ENCODE data around the gene MLXIP. TPM values are rescaled to one million over a fixed set of nuclear protein-coding genes. Genes with fewer than 3 reads are reported as not detected.

Gene MLXIP
- total RNA-seq, 2 donors from 2014 or later, result 158 to 201 TPM

DNA sequence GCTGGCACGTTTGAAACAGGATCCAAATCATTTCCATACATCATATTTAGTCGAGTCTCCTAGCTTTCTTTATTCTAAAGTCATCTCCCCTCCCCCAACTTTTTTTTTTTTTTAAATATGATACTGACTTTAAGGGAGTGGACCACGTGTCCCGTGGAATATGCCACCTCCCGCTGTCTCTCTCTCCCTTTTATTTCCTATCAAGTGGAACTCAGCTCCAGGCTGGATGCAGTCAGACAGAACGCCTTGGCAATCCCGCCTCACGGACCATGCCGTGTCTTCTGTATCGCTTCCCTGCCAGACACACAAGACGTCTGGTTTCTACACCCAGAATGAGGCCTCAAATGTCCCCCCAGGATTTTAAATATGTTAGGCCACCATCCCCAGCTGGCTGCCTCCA is 35.6 kb upstream of the MLXIP start:
- Histone ChIP-seq H3K4me3 (no peak overlapping the region), H3K27ac (no peak overlapping the region), H3K9ac (ENCODE audit: low read depth in 2 of 2, low read length in 2 of 2) (no peak overlapping the region), H3K9me3 (no peaks in the 10 kb centered on the region), H3K4me1 (peaks cover 4% of the 10 kb centered on the region), H3K36me3 (no peaks in the 10 kb centered on the region), H3K27me3 (no peaks in the 10 kb centered on the region)
- DNase-seq, result no peak
- TF ChIP-seq, protein P1, sequence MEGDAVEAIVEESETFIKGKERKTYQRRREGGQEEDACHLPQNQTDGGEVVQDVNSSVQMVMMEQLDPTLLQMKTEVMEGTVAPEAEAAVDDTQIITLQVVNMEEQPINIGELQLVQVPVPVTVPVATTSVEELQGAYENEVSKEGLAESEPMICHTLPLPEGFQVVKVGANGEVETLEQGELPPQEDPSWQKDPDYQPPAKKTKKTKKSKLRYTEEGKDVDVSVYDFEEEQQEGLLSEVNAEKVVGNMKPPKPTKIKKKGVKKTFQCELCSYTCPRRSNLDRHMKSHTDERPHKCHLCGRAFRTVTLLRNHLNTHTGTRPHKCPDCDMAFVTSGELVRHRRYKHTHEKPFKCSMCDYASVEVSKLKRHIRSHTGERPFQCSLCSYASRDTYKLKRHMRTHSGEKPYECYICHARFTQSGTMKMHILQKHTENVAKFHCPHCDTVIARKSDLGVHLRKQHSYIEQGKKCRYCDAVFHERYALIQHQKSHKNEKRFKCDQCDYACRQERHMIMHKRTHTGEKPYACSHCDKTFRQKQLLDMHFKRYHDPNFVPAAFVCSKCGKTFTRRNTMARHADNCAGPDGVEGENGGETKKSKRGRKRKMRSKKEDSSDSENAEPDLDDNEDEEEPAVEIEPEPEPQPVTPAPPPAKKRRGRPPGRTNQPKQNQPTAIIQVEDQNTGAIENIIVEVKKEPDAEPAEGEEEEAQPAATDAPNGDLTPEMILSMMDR (IDR thresholded peaks at IDR 0.05), result no peak
- intact Hi-C loops (cut with DNase I), result no loop called here

DNA sequence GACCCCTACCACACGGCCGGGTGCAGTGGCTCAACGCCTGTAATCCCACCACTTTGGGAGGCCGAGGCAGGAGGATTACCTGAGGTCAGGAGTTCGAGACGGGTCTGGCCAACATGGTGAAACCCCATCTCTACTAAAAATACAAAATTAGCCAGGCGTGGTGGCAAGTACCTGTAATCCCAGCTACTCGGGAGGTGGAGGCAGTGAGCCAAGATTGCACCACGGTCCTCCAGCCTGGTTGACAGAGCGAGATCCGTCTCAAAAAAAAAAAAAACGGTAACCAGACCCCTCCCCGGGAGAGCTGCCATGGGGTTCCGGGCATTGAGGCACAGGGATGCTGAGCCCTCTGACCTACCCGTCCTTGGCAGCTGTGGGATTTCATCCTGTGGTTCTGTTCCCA is 35.1 kb upstream of the MLXIP start:
- no peak for DNase-seq
- Histone ChIP-seq H3K27ac (no peak overlapping the region), H3K36me3 (no peaks in the 10 kb centered on the region), H3K4me1 (peaks cover 4% of the 10 kb centered on the region), H3K4me3 (no peak overlapping the region), H3K9me3 (no peaks in the 10 kb centered on the region), H3K9ac (ENCODE audit: low read depth in 2 of 2, low read length in 2 of 2) (no peak overlapping the region), H3K27me3 (no peaks in the 10 kb centered on the region)
- intact Hi-C loops (cut with DNase I), result no loop called here
- TF ChIP-seq, protein P1 (IDR thresholded peaks at IDR 0.05), result no peak

GRCh38 chr12:122045262-122045661 is 33.3 kb upstream of the MLXIP start:
- intact Hi-C loops (cut with DNase I), result no loop called here

DNA sequence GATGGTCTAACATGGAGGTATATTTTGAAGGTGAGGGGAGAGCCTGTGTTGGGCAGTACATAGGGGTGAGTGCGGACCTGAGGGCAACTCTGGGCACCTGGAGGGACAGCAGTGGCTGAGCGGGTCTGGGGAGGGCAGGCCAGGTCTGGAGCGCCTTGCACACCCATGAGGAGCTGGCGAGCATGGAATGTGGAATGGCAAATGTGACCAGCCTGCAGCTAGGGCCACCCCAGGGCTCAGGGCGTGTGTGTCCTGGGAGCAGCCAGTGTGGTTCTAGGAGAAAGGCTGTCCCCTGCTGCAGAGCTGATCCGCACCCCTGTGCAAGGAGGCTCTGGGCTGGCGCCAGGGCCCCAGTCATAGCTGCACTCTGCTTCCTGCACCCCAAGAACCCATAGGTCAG is 32.4 kb upstream of the MLXIP start:
- Histone ChIP-seq H3K27ac (no peak overlapping the region), H3K4me1 (peaks cover under 1% of the 10 kb centered on the region), H3K9ac (ENCODE audit: low read depth in 2 of 2, low read length in 2 of 2) (no peak overlapping the region), H3K4me3 (no peak overlapping the region), H3K27me3 (no peaks in the 10 kb centered on the region), H3K9me3 (no peaks in the 10 kb centered on the region), H3K36me3 (no peaks in the 10 kb centered on the region)
- intact Hi-C loops (cut with DNase I), result no loop called here
- no peak for DNase-seq
- TF ChIP-seq, protein P1 (IDR thresholded peaks at IDR 0.05), result no peak

More at GRCh38 chr12:122045262-122045661, 33.3 kb upstream of the MLXIP start:
- H3K27ac ChIP-seq, result no peak overlapping the region
- H3K9me3 ChIP-seq, result no peaks in the 10 kb centered on the region
- no peak overlapping the region for H3K4me3 ChIP-seq
- H3K36me3 ChIP-seq, result no peaks in the 10 kb centered on the region
- no peak for DNase-seq
- H3K27me3 ChIP-seq, result no peaks in the 10 kb centered on the region
- peaks cover 4% of the 10 kb centered on the region for H3K4me1 ChIP-seq
- H3K9ac ChIP-seq (ENCODE audit: low read depth in 2 of 2, low read length in 2 of 2), result no peak overlapping the region
- TF ChIP-seq, protein P1 (IDR thresholded peaks at IDR 0.05), result no peak

- Histone ChIP-seq H3K9me3 (no peaks in the 10 kb centered on the region), H3K4me3 (no peak overlapping the region), H3K27me3 (no peaks in the 10 kb centered on the region), H3K36me3 (no peaks in the 10 kb centered on the region), H3K27ac (no peak overlapping the region), H3K9ac (ENCODE audit: low read depth in 2 of 2, low read length in 2 of 2) (no peak overlapping the region), H3K4me1 (no peaks in the 10 kb centered on the region)
- no peak for DNase-seq
- TF ChIP-seq, protein P1 (IDR thresholded peaks at IDR 0.05), result no peak
- intact Hi-C loops (cut with DNase I), result no loop called here
Measured at GRCh38 chr12:122048151-122048550, 30.4 kb upstream of the MLXIP start.

All from colonic mucosa (tissue), 4 donors.